ENCODE measurements around the gene MRPL27. TPM values are rescaled to one million over a fixed set of nuclear protein-coding genes. Genes with fewer than 3 reads are reported as not detected.

Gene MRPL27
- total RNA-seq, 4 donors from 2014 or later = 33.6 to 58.8 (median 48.1) TPM

DNA sequence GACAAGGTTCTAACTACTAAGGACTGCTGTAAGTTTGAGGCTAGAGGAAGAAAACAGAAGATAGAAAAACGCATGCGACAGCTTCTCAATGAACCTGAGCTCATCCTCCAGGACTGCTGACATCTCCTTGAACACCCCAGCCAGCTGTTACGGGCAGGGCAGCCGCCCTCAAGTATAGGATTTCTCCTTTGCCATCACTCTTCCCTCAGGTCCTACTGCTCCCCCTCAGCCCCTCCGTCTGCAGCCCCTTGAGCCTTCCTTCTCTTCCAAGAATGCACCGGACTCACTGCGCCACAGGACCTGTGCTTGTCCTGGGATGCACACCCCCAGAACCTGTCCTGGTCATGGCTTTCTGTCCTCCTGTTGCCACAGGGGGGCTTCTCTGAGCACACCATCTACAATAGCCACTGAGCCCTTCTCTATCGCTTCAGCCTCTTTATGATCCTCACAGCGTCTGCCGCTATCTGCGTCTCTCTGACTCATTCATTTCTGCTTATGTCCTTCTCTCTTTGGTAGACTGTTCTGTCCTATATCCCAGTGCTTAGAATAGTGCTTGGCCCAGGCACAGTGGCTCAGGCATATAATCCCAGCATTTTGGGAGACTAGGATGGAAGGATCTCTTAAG is 42.7 kb downstream of the MRPL27 start:
- H3K36me3 ChIP-seq = no peaks in the 10 kb centered on the region
- no peaks in the 10 kb centered on the region for H3K9me3 ChIP-seq
- TF ChIP-seq, protein P1, sequence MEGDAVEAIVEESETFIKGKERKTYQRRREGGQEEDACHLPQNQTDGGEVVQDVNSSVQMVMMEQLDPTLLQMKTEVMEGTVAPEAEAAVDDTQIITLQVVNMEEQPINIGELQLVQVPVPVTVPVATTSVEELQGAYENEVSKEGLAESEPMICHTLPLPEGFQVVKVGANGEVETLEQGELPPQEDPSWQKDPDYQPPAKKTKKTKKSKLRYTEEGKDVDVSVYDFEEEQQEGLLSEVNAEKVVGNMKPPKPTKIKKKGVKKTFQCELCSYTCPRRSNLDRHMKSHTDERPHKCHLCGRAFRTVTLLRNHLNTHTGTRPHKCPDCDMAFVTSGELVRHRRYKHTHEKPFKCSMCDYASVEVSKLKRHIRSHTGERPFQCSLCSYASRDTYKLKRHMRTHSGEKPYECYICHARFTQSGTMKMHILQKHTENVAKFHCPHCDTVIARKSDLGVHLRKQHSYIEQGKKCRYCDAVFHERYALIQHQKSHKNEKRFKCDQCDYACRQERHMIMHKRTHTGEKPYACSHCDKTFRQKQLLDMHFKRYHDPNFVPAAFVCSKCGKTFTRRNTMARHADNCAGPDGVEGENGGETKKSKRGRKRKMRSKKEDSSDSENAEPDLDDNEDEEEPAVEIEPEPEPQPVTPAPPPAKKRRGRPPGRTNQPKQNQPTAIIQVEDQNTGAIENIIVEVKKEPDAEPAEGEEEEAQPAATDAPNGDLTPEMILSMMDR (IDR thresholded peaks at IDR 0.05) = no peak
- TF ChIP-seq POLR2A (IDR thresholded peaks at IDR 0.05; ENCODE audit: low read depth) (no peak), POLR2AphosphoS5 (IDR thresholded peaks at IDR 0.05) (no peak), EP300 (IDR thresholded peaks at IDR 0.05) (no peak)
- H3K4me1 ChIP-seq = no peaks in the 10 kb centered on the region
- intact Hi-C loops (cut with DNase I) = no loop called here
- 87% methylated on average over 11 of the region's 11 CpGs for WGBS
- peaks cover 0 to 16% (median 0%) of the 10 kb centered on the region in 4 donors for H3K27me3 ChIP-seq
- no peak overlapping the region for H3K4me3 ChIP-seq
- no peak overlapping the region for H3K27ac ChIP-seq (replicated peaks in 1 of 4)
- no peak for DNase-seq (ENCODE audit: extremely low spot score)

DNA sequence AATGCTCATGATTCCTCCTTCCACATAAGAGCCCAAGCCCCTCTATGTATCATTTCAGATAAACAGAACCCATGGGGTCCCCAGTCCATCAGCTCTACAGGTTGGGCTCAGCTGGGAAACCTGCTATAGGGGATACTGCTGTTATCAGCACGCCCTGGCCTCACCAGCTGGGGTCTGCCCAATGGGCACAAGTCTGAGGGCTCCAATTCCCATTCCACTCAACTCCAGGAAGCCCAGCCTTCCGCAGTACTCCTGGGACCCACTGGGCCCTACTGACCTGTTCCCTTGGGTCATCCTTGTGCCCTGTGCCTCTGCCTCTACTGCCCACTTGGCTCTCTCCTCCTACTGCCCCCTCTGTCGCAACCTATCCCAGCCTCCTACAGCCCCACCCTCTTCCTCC is 43.3 kb downstream of the MRPL27 start:
- Histone ChIP-seq H3K9me3 (no peaks in the 10 kb centered on the region), H3K4me3 (no peak overlapping the region), H3K27ac (replicated peaks in 1 of 4) (no peak overlapping the region), H3K4me1 (no peaks in the 10 kb centered on the region), H3K27me3 (peaks cover 0 to 16% (median 0%) of the 10 kb centered on the region in 4 donors), H3K36me3 (no peaks in the 10 kb centered on the region)
- intact Hi-C loops (cut with DNase I) = no loop called here
- TF ChIP-seq, protein P1 (IDR thresholded peaks at IDR 0.05) = no peak
- TF ChIP-seq POLR2AphosphoS5 (IDR thresholded peaks at IDR 0.05) (no peak), EP300 (IDR thresholded peaks at IDR 0.05) (no peak), POLR2A (IDR thresholded peaks at IDR 0.05; ENCODE audit: low read depth) (no peak)
- DNase-seq (ENCODE audit: extremely low spot score) = no peak
- 90% methylated on average over 3 of the region's 3 CpGs for WGBS

DNA sequence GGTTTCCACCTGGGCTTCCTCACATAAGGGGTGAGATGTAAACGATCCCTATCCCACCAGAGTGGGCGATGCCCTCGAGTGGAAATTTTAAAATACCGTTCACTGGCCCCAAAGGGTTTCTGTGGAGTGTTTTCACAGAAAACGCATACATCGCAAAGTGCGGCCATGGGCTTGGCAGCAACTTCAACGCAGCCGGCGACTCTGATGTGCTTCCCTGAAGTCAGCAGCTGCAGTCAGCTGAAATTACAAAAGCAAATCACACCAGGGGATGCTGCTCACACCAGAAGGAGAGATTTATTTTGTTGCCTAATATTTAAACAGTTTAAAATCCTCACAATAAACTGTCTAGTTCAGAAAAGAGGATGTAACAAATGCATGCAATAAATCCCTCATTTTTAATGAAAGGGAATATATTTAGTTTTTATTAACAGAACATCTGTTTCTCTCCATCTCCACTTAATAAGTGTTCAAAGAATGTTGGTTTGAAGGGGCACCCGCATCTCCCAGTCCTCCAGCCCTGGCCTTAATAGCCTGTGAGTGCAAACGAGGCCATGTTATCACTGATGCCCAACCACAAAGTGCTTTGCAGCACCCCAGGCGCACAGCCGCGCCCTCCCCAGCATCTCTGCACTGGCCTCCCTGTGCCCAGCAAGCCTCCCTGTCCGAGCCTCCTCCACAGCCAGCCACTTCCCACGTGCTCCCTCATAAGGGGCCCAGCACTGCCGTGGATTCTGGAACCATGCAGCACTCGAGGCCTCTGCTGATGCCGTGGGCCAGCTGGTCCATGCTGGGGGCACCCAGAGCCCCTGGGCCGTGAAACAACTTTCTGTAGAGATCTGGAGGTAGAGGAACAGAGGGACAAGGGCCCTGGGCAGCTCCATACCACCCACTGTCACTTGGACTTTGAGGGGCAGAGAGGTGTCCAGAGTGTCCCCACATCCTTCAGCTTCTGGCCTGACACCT is 44.3 kb downstream of the MRPL27 start:
- Histone ChIP-seq H3K4me1 (no peaks in the 10 kb centered on the region), H3K36me3 (no peaks in the 10 kb centered on the region), H3K27me3 (peaks cover 0 to 16% (median 0%) of the 10 kb centered on the region in 4 donors), H3K9me3 (no peaks in the 10 kb centered on the region), H3K27ac (replicated peaks in 1 of 4) (no peak overlapping the region), H3K4me3 (no peak overlapping the region)
- DNase-seq (ENCODE audit: extremely low spot score) = no peak
- WGBS = 65% methylated on average over 21 of the region's 21 CpGs
- TF ChIP-seq EP300 (IDR thresholded peaks at IDR 0.05) (no peak), POLR2AphosphoS5 (IDR thresholded peaks at IDR 0.05) (no peak), POLR2A (IDR thresholded peaks at IDR 0.05; ENCODE audit: low read depth) (no peak)
- TF ChIP-seq, protein P1 (IDR thresholded peaks at IDR 0.05) = no peak
- intact Hi-C loops (cut with DNase I) = no loop called here

DNA sequence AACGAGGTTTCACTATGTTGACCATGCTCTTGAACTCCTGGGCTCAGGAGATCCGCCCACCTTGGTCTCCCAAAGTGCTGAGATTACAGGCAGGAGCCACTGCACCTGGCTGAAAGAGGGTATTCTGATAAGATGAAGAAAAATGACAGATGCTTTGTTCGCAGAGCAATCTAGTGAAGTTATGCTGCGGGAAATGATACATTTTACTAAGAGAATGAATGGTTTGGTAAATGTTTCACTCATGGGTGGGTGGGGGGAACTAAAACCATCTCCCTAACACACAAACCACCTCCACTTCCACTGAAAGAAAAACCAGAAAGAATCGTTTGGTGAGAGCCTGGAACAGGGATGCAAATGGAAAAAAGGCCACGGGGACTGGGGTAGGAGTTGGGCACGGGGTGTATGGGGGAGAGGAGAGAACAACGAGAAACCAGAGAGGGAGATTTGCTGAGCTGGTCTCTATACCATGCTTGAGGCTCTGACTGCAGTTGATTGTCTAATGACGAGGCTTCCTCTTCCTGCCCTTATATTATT is 46.1 kb downstream of the MRPL27 start:
- TF ChIP-seq POLR2A (IDR thresholded peaks at IDR 0.05; ENCODE audit: low read depth) = no peak
- TF ChIP-seq, protein P1 (IDR thresholded peaks at IDR 0.05) = no peak
- TF ChIP-seq EP300 (IDR thresholded peaks at IDR 0.05) = no peak
- TF ChIP-seq POLR2AphosphoS5 (IDR thresholded peaks at IDR 0.05) = no peak
- Histone ChIP-seq H3K4me3 (no peak overlapping the region), H3K27me3 (peaks cover 0 to 11% (median 0%) of the 10 kb centered on the region in 4 donors), H3K27ac (replicated peaks in 1 of 4) (no peak overlapping the region), H3K36me3 (no peaks in the 10 kb centered on the region), H3K9me3 (no peaks in the 10 kb centered on the region), H3K4me1 (no peaks in the 10 kb centered on the region)
- intact Hi-C loops (cut with DNase I) = no loop called here
- 72% methylated on average over 9 of the region's 9 CpGs for WGBS
- DNase-seq (ENCODE audit: extremely low spot score) = no peak

Measured in esophagus muscularis mucosa (tissue), 4 donors.